Spinal cord (tissue), 10 donors: ENCODE data around the gene IQGAP1. TPM values are rescaled to one million over a fixed set of nuclear protein-coding genes. Genes with fewer than 3 reads are reported as not detected.
"Not testable (repeated sequence)": the region's sequence is repeated elsewhere in the genome, so short reads cannot be mapped to it uniquely, and the experiment has no call there.

Experiments
- DNase-seq, 6 donors: peaks; one replicate each; pipeline versions ENCODE4 v3.0.0 to v3.0.0-alpha.2; 2013 to 2015; ENCODE audit warnings: low spot score in 6 of 6, low read depth in 4 of 6
- H3K27ac ChIP-seq: one replicate; pipeline ENCODE4 v1.5.1; 2013; ENCODE audit warnings: low read depth, low read length, control low read depth
- H3K27me3 ChIP-seq: one replicate; pipeline ENCODE4 v1.6.1; 2013; ENCODE audit warnings: low read length; ENCODE audit not compliant: control insufficient read depth, insufficient read depth
- H3K36me3 ChIP-seq: one replicate; pipeline ENCODE4 v1.6.1; 2013; ENCODE audit warnings: low read length; ENCODE audit not compliant: control insufficient read depth, insufficient read depth
- H3K4me1 ChIP-seq: one replicate; pipeline ENCODE4 v1.6.1; 2013; ENCODE audit warnings: low read length; ENCODE audit not compliant: control insufficient read depth, insufficient read depth
- H3K4me3 ChIP-seq: one replicate; pipeline ENCODE4 v1.5.1; 2013; ENCODE audit warnings: low read depth, low read length, control low read depth
- H3K9me3 ChIP-seq: one replicate; pipeline ENCODE4 v1.6.1; 2013; ENCODE audit warnings: low read length; ENCODE audit not compliant: control insufficient read depth, insufficient read depth
- WGBS: methylation state at CpG from one replicate; pipeline ENCODE4 v1.1.5; 2013; ENCODE audit warnings: missing lambda C conversion rate; ENCODE audit not compliant: insufficient coverage; 5-methylcytosine and 5-hydroxymethylcytosine counted together
- long read RNA-seq, 4 donors: transcript quantifications; one replicate each; lab custom pipeline, GENCODE V29; 2026
- polyA plus RNA-seq, 2 donors: library from polyadenylated mRNA; unstranded; fragments of 120-200 nt; gene quantifications; one replicate each; pipeline ENCODE4 v1.2.1, GENCODE V29; 2013; ENCODE audit not compliant: insufficient read length in 2 of 2
- total RNA-seq, 2 donors: library from RNA; depleted of rRNA in 1 of 2; stranded (reverse); fragments of 120-200 nt in 1 of 2; fragments of >200 nt in 1 of 2; gene quantifications; one replicate each; pipeline versions ENCODE4 v1.2.3 to v1.2.4, GENCODE V29; 2013 to 2014
- donor health status: healthy.

Gene IQGAP1, protein sequence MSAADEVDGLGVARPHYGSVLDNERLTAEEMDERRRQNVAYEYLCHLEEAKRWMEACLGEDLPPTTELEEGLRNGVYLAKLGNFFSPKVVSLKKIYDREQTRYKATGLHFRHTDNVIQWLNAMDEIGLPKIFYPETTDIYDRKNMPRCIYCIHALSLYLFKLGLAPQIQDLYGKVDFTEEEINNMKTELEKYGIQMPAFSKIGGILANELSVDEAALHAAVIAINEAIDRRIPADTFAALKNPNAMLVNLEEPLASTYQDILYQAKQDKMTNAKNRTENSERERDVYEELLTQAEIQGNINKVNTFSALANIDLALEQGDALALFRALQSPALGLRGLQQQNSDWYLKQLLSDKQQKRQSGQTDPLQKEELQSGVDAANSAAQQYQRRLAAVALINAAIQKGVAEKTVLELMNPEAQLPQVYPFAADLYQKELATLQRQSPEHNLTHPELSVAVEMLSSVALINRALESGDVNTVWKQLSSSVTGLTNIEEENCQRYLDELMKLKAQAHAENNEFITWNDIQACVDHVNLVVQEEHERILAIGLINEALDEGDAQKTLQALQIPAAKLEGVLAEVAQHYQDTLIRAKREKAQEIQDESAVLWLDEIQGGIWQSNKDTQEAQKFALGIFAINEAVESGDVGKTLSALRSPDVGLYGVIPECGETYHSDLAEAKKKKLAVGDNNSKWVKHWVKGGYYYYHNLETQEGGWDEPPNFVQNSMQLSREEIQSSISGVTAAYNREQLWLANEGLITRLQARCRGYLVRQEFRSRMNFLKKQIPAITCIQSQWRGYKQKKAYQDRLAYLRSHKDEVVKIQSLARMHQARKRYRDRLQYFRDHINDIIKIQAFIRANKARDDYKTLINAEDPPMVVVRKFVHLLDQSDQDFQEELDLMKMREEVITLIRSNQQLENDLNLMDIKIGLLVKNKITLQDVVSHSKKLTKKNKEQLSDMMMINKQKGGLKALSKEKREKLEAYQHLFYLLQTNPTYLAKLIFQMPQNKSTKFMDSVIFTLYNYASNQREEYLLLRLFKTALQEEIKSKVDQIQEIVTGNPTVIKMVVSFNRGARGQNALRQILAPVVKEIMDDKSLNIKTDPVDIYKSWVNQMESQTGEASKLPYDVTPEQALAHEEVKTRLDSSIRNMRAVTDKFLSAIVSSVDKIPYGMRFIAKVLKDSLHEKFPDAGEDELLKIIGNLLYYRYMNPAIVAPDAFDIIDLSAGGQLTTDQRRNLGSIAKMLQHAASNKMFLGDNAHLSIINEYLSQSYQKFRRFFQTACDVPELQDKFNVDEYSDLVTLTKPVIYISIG (N-terminal part only)
- 100 to 1,000 TPM; 107 to 126 TPM for total RNA-seq
- 10 to 100 TPM; 33.8 to 46.3 TPM for polyA plus RNA-seq
- long read RNA-seq, donor 1, partial matches to known transcripts, result 0 of 2 reads
- long read RNA-seq, donor 1, other reads (novel, unspliced or antisense), result 0 of 2 reads
- long read RNA-seq, donor 2, full-length matches to known transcripts, result 2 of 2 reads
- long read RNA-seq, donor 2, partial matches to known transcripts, result 0 of 2 reads
- long read RNA-seq, donor 2, other reads (novel, unspliced or antisense), result 0 of 2 reads
- long read RNA-seq, donor 3, full-length matches to known transcripts, result 3 of 3 reads
- long read RNA-seq, donor 3, partial matches to known transcripts, result 0 of 3 reads
- long read RNA-seq, donor 3, other reads (novel, unspliced or antisense), result 0 of 3 reads
- long read RNA-seq, donor 4, full-length matches to known transcripts, result 16 of 51 reads
- long read RNA-seq, donor 4, partial matches to known transcripts, result 35 of 51 reads
- long read RNA-seq, donor 4, other reads (novel, unspliced or antisense), result 0 of 51 reads

DNA sequence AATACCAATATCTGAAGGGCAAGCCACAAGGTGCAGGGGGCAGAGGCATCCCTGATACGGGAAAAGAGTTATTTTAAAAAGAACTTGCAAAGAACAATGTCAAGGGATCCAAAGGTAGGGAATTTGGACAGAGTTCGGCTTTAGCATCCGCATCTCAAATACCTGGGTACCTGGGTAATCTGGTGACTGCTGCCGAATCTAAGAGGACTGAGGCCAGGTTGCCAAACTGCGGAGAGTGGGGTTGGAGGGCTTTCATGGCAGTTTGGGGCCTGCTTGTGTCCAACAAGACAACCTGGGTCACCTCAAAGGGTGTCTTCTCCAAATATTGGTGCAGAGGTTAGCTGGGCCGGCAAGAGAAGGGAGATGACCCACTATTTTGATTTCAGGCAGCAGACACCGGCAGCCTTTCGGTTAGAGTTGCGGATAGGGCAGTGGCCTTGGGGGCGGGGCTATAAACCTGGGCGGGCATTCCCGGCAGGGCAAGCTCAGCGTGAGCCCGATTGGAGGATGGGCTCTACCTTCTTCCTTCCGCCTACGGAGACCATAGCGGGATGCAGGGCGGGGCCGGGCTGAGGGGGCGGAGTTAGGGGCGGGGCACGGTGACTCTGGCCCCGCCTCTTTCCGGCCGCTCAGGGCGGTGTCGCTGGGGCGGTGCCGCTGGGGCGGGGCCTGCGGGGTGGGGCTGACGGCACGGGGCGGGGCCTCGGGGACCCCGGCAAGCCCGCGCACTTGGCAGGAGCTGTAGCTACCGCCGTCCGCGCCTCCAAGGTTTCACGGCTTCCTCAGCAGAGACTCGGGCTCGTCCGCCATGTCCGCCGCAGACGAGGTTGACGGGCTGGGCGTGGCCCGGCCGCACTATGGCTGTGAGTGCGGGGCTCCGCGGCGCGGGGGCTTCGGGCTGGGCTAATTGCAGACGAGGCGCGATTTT lies at the start of gene IQGAP1:
Gene IQGAP1, plus strand, starts transcription at position 709 of the 928 bp plus-strand sequence. Its CDS starts 100 bp downstream, at position 809.
- Histone ChIP-seq H3K27me3 (no peaks in the 10 kb centered on the region), H3K36me3 (peaks cover 3% of the 10 kb centered on the region), H3K27ac (peak within 1 kb of the TSS; percentile 91), H3K9me3 (no peaks in the 10 kb centered on the region), H3K4me1 (peaks cover 12% of the 10 kb centered on the region), H3K4me3 (peak within 1 kb of the TSS; percentile 75)
- 5% methylated on average over 60 of the region's 62 CpGs for WGBS
- DNase-seq, result peak; percentile 70 to 97 (median 80)

DNA sequence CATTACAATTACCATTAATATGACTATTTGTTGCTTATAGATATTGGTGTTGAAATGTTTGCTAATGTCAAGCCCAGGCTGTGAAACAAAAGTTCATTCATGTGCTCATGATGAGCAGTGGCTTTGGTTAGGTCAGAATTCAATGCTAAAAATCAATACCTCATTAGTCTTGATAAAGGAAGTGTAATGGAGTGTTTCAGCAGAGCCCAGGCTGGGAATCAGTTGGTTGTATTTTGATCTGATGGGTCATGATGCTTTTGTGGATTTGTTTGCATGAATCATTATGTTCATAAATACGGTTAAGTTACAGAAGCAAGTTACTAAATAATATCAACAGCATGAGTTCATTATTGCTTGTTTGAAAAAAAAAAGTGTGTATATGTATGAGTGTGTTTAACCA lies 49.5 kb upstream of the IQGAP1 start:
- Histone ChIP-seq H3K9me3 (no peaks in the 10 kb centered on the region), H3K27ac (no peak overlapping the region), H3K4me1 (no peaks in the 10 kb centered on the region), H3K27me3 (no peaks in the 10 kb centered on the region), H3K4me3 (no peak overlapping the region), H3K36me3 (no peaks in the 10 kb centered on the region)
- peak in 1 of 6 donors; percentile 16 for DNase-seq
- WGBS, result no CpG with 5 or more reads among the region's 1 CpG

DNA sequence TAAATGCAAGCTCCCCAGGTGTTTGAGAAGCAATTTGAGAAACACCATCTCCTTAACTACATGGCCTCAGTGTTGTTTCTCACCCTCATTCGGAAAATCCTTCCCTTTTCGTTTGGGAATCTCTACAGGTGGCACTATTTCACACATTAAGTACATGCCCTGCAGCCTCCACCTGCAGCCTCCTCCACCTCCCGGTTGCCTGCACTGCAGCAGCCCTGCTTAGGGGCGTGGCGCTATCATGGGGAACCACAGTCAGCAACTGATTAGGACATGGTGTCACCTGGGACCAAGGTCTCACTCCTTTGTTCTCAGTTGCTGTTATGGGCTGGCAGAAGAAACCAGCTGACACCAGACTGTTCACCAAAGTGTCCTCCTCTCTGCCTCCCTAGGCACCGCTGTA lies 47.7 kb upstream of the IQGAP1 start:
- no peak for DNase-seq
- H3K4me3 ChIP-seq, result no peak overlapping the region
- H3K4me1 ChIP-seq, result no peaks in the 10 kb centered on the region
- H3K9me3 ChIP-seq, result no peaks in the 10 kb centered on the region
- WGBS, result 72% methylated on average over 5 of the region's 6 CpGs
- H3K27me3 ChIP-seq, result no peaks in the 10 kb centered on the region
- no peak overlapping the region for H3K27ac ChIP-seq
- H3K36me3 ChIP-seq, result no peaks in the 10 kb centered on the region

DNA sequence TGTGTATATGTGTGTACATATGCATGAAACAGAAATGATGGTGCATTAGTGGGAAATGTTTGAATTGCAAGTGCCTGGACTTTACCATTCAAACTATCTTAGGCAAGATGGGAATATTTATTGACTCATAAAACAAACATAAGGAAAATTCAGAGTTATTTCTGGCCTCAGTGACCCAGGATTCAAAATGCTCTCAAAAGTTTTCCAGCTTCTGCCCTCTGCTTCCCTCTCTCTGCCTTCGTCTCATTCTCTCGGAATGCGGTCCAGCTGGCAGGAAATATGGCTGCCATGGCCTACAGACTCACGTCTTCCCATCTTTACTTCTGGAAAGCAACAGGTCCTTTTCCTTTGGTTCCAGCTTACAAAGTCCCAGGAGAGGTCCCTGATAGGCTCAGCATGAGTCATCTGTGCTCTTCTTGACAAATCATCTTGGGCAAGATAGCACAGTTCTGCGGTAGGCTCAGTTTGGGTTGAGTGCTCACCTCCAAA lies 44.7 kb upstream of the IQGAP1 start:
- no peak overlapping the region for H3K4me3 ChIP-seq
- no peak overlapping the region for H3K27ac ChIP-seq
- no peaks in the 10 kb centered on the region for H3K27me3 ChIP-seq
- no peaks in the 10 kb centered on the region for H3K9me3 ChIP-seq
- no peaks in the 10 kb centered on the region for H3K4me1 ChIP-seq
- no peak for DNase-seq
- no peaks in the 10 kb centered on the region for H3K36me3 ChIP-seq
- WGBS, result 98% methylated on average over 4 of the region's 5 CpGs

DNA sequence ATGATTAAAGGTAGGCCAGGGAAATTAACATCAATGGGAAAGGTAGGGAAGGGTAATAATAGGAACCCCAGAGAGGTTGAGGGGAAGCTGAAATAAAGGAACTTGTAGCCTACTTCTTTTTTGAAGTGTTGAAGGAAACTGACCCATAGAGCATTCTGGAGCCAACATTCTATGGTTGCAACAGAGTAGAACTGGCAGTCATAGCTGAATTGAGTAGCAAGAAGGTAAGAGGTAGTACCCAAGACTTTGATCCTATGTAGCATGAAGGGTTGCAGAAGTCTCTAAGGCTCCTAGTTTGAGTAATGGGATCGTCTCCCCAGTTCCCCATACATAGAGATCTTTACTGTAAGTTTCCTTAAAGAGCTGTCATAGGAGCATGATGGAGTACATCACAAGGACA lies 43.4 kb upstream of the IQGAP1 start:
- WGBS, result no CpG with 5 or more reads among the region's 1 CpG
- Histone ChIP-seq H3K4me1 (no peaks in the 10 kb centered on the region), H3K36me3 (no peaks in the 10 kb centered on the region), H3K27ac (no peak overlapping the region), H3K4me3 (no peak overlapping the region), H3K27me3 (no peaks in the 10 kb centered on the region), H3K9me3 (no peaks in the 10 kb centered on the region)
- DNase-seq, result no peak

DNA sequence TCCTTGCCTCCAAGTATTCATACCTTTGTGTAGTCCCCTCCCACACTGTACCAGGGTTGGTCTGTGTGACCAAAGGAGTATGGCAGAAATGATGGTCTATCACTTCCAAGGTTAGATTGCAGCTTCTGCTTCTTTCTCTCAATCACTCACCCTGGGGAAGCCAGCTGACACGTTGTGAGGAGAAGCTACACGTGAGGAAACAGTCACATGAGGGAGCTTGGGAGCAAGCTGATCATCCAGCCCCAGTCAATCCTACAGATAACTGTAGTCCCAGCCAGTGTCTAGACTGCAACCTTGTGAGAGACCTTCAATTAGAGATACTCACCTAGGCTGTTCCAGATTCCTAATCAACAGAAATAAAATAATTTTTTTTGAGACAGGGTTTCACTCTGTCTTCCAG lies 42.2 kb upstream of the IQGAP1 start:
- DNase-seq, result no peak
- Histone ChIP-seq H3K9me3 (no peaks in the 10 kb centered on the region), H3K4me1 (no peaks in the 10 kb centered on the region), H3K4me3 (no peak overlapping the region), H3K36me3 (no peaks in the 10 kb centered on the region), H3K27ac (no peak overlapping the region), H3K27me3 (no peaks in the 10 kb centered on the region)
- 20% methylated on average over 1 of the region's 2 CpGs for WGBS

DNA sequence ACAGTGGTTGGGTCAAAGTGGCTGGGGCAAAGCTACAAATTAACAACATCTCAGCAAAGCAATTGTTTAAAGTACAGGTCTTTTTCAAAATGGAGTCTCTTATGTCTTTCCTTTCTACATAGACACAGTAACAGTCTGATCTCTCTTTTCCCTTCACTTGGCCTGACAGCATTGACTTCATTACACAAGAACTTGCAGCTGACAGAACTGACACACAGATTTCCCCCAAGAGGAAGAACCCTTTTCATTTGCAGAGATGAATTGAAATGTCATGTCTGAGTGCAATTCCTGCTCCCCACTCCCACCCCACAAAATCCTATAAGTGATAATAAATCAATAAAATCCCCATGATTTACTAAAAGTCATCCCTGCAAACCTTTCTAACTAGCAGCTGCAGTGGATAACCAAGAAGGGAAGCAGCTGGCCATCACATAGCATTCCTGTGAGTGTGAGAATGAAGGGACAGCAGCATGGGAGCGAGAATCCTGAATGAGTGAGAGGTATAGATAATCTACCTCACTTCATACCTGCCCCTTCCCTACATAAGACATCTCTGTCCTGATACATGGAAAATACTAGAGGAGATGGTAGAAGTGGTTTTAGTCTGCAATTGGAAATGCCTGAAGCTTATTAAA lies 40.5 kb upstream of the IQGAP1 start:
- not testable (repeated sequence) for H3K27me3 ChIP-seq, H3K4me3 ChIP-seq, H3K9me3 ChIP-seq, H3K27ac ChIP-seq, H3K36me3 ChIP-seq, DNase-seq
- no CpG with 5 or more reads among the region's 1 CpG for WGBS
- peaks cover 10% of the 10 kb centered on the region for H3K4me1 ChIP-seq

DNA sequence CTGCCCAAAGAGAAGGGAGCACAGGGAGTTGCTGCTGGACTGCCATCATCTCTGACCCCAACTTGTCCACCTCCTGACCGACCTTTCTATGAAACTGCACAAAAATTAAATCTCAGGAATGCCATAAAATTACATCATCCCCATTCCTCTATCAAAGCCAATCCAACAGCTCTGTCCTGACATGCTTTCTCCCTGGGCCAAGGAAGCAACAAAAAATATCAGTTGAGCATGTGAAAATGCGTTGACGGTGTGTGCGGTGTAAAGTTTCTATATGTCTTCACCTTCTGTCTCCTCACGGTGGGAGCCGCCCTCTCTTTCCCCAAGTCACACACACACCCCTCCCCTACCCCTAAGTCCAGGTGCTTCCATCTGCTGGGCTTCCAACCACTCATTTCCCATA lies 39.6 kb upstream of the IQGAP1 start:
- Histone ChIP-seq H3K27ac (no peak overlapping the region), H3K4me3 (no peak overlapping the region), H3K4me1 (peaks cover 12% of the 10 kb centered on the region), H3K27me3 (no peaks in the 10 kb centered on the region), H3K9me3 (no peaks in the 10 kb centered on the region), H3K36me3 (no peaks in the 10 kb centered on the region)
- no peak for DNase-seq
- WGBS, result 98% methylated on average over 6 of the region's 6 CpGs
